A673 (cell line): ENCODE data around the gene CEACAM3. TPM values are rescaled to one million over a fixed set of nuclear protein-coding genes. Genes with fewer than 3 reads are reported as not detected.

Experiments
- BruUV-seq: library from RNA; stranded (reverse); fragments of 400-500 nt; replicated peaks from 2 replicates; lab custom pipeline; 2021; lab: Mats Ljungman, UMichigan
- CTCF ChIA-PET: fragments of 300-600 bp; sonication (Branson Sonifier 250); formaldehyde crosslinking; loops from one replicate; lab custom pipeline; 2022; ENCODE audit warnings: antibody characterized with exemption; lab: Charles Lee
- POLR2A ChIA-PET: fragments of 300-600 bp; sonication (Branson Sonifier 250); formaldehyde crosslinking; loops from one replicate; lab custom pipeline; 2022; ENCODE audit warnings: antibody characterized with exemption; ENCODE audit not compliant: low non-redundant PET; lab: Charles Lee
- DNase-seq: peaks from one replicate; pipeline ENCODE4 v3.0.0-alpha.2; 2015; ENCODE audit warnings: low spot score
- H3K27ac ChIP-seq: fragments of 200-600 bp; sonication (generic); 2 replicates; pipeline ENCODE4 v1.5.1; 2016; ENCODE audit warnings: mixed run types, low read depth, mild to moderate bottlenecking, mixed read lengths, antibody characterized with exemption, low read length; ENCODE audit not compliant: poor library complexity, severe bottlenecking
- H3K27me3 ChIP-seq: fragments of 200-600 bp; sonication (generic); replicated peaks from 2 replicates; pipeline ENCODE4 v1.6.1; 2017; ENCODE audit warnings: mixed run types, low read depth, mild to moderate bottlenecking, mixed read lengths, antibody characterized with exemption, low read length; ENCODE audit not compliant: insufficient read depth, poor library complexity
- H3K36me3 ChIP-seq: fragments of 200-600 bp; sonication (generic); 2 replicates; pipeline ENCODE4 v1.6.1; 2016; ENCODE audit warnings: mixed run types, mild to moderate bottlenecking, mixed read lengths, antibody characterized with exemption, low read length; ENCODE audit not compliant: insufficient read depth, poor library complexity, severe bottlenecking
- H3K4me1 ChIP-seq: fragments of 200-600 bp; sonication (generic); 2 replicates; pipeline ENCODE4 v1.6.1; 2017; ENCODE audit warnings: mixed run types, mild to moderate bottlenecking, mixed read lengths, antibody characterized with exemption, low read length; ENCODE audit not compliant: insufficient read depth, poor library complexity, severe bottlenecking
- H3K4me3 ChIP-seq: fragments of 200-600 bp; sonication (generic); 2 replicates; pipeline ENCODE4 v1.5.1; 2016; ENCODE audit warnings: low read depth, mixed run types, mild to moderate bottlenecking, mixed read lengths, low read length; ENCODE audit not compliant: poor library complexity, severe bottlenecking
- H3K9me3 ChIP-seq: fragments of 200-600 bp; sonication (generic); 2 replicates; pipeline ENCODE4 v1.6.1; 2016; ENCODE audit warnings: mixed run types, low read depth, mild to moderate bottlenecking, mixed read lengths, antibody characterized with exemption, low read length; ENCODE audit not compliant: poor library complexity, severe bottlenecking
- CTCF ChIP-seq: fragments of 300-800, 200-600 bp; sonication (generic); conservative IDR thresholded peaks from 2 replicates; pipeline ENCODE4 v1.5.1; 2017; ENCODE audit warnings: low read depth, mild to moderate bottlenecking, antibody characterized with exemption, low read length, moderate library complexity, mixed read lengths
- EZH2 ChIP-seq: fragments of 200-600 bp; sonication (generic); IDR thresholded peaks from 2 replicates; pipeline ENCODE4 v1.6.1; 2017; ENCODE audit warnings: borderline replicate concordance, low read depth, mild to moderate bottlenecking, mixed read lengths, antibody characterized with exemption, low read length; ENCODE audit not compliant: poor library complexity, severe bottlenecking
- intact Hi-C: fragments of 100-400 bp; cut with micrococcal nuclease; formaldehyde crosslinking; loops from one replicate; pipeline ENCODE4 v1.10.0; 2022; ENCODE audit not compliant: unreplicated experiment
- total RNA-seq: library from RNA; stranded (reverse); gene quantifications from 2 replicates; pipeline ENCODE4 v1.2.3, GENCODE V29; 2021

The CEACAM3 gene
- total RNA-seq, 1 experiment from 2014 or later = not detected

DNA sequence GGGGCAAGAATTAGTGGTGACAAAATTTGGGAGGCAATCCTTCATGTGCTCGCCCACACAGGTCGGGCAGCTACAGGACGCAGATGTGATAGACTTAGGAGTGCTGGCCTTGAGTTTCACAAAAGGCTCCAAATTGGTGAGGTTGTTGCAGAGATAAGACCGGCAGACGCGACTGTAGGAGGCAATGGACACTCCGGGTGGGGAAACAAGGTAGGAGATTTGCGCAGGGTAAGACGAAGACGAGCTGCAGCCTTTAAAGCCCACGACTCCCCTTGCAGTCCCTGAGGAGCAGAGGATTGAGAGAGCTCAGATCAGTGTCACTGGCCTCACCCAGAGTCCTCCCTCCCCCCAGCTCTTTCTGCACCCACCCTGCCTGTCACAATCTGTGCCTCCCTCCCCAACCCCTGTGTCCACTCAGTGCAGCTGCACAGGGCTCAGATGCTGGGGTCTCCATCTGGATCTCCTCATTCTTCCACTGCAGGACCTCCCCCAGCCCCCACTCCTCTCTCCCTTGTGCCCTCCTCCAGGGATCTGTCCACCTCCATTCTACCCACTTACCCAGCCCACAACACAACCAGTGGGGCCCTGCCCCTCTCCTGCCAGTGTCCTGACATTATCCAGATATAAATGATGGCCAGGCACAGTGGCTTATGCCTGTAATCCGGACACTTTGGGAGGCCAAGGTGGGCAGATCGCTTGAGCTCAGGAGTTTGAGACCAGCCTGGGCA is 41.8 kb downstream of the CEACAM3 start:
- H3K36me3 ChIP-seq = no peaks in the 10 kb centered on the region
- no peaks in the 10 kb centered on the region for H3K9me3 ChIP-seq
- TF ChIP-seq EZH2 = no peak
- TF ChIP-seq CTCF = no peak
- BruUV-seq = no TSS peak
- intact Hi-C loops = no loop called here
- ChIA-PET CTCF (interaction anchor here (0.6 kb wide), 1 partner anchor 21 kb away, joined by 5 read pairs; no protein-coding TSS in a partner anchor), POLR2A (no interaction called here)
- no peaks in the 10 kb centered on the region for H3K4me1 ChIP-seq
- no peak overlapping the region for H3K4me3 ChIP-seq
- DNase-seq = no peak
- no peaks in the 10 kb centered on the region for H3K27me3 ChIP-seq
- no peak overlapping the region for H3K27ac ChIP-seq

GRCh38 chr19:41839211-41839610 is 42.8 kb downstream of the CEACAM3 start:
- Histone ChIP-seq H3K4me1 (no peaks in the 10 kb centered on the region), H3K27me3 (no peaks in the 10 kb centered on the region), H3K36me3 (no peaks in the 10 kb centered on the region), H3K4me3 (no peak overlapping the region), H3K9me3 (no peaks in the 10 kb centered on the region), H3K27ac (no peak overlapping the region)
- DNase-seq = no peak
- BruUV-seq = no TSS peak
- POLR2A ChIA-PET = no interaction called here
- TF ChIP-seq EZH2 = no peak
- TF ChIP-seq CTCF = no peak
- CTCF ChIA-PET = interaction anchor here (0.7 kb wide), 1 partner anchor 552 kb away, joined by 5 read pairs; no protein-coding TSS in a partner anchor
- intact Hi-C loops = no loop called here

- Histone ChIP-seq H3K4me3 (no peak overlapping the region), H3K36me3 (no peaks in the 10 kb centered on the region), H3K9me3 (no peaks in the 10 kb centered on the region), H3K4me1 (no peaks in the 10 kb centered on the region), H3K27ac (no peak overlapping the region), H3K27me3 (no peaks in the 10 kb centered on the region)
- TF ChIP-seq CTCF (no peak), EZH2 (no peak)
- BruUV-seq = no TSS peak
- POLR2A ChIA-PET = no interaction called here
- no peak for DNase-seq
- CTCF ChIA-PET = no interaction called here
- intact Hi-C loops = no loop called here
These were observed 47.0 kb downstream of the CEACAM3 start for GRCh38 chr19:41843371-41843770.
